Smooth muscle cell (in vitro differentiated cells): ENCODE measurements around the gene RBP5. TPM values are rescaled to one million over a fixed set of nuclear protein-coding genes. Genes with fewer than 3 reads are reported as not detected.

Experiments
- DNase-seq: peaks from one replicate; lab custom pipeline; 2025; ENCODE audit not compliant: unreplicated experiment; lab: John Stamatoyannopoulos, UW
- H2AFZ ChIP-seq: fragments of 200-600 bp; sonication (generic); 2 replicates; pipeline ENCODE4 v1.6.0; 2016; ENCODE audit warnings: antibody characterized with exemption, low read depth, mild to moderate bottlenecking
- H3F3A ChIP-seq: fragments of 200-600 bp; sonication (generic); 2 replicates; pipeline ENCODE4 v1.6.0; 2017; ENCODE audit warnings: antibody characterized with exemption, low read depth
- H3K27ac ChIP-seq: fragments of 200-600 bp; sonication (generic); 2 replicates; pipeline ENCODE4 v1.5.1; 2016; ENCODE audit warnings: low read depth, mild to moderate bottlenecking
- H3K27me3 ChIP-seq: fragments of 200-600 bp; sonication (generic); 2 replicates; pipeline ENCODE4 v1.6.1; 2016; ENCODE audit warnings: low read depth, mild to moderate bottlenecking
- H3K36me3 ChIP-seq: fragments of 200-600 bp; sonication (generic); 2 replicates; pipeline ENCODE4 v1.5.1; 2016; ENCODE audit warnings: low read depth
- H3K4me1 ChIP-seq: fragments of 200-600 bp; sonication (generic); 2 replicates; pipeline ENCODE4 v1.5.1; 2016; ENCODE audit warnings: low read depth
- H3K4me2 ChIP-seq: fragments of 200-600 bp; sonication (generic); 2 replicates; pipeline ENCODE4 v1.6.0; 2016; ENCODE audit warnings: mild to moderate bottlenecking
- H3K4me3 ChIP-seq: fragments of 200-600 bp; sonication (generic); 2 replicates; pipeline ENCODE4 v1.5.1; 2016; ENCODE audit warnings: mild to moderate bottlenecking
- H3K79me2 ChIP-seq: fragments of 200-600 bp; sonication (generic); 2 replicates; pipeline ENCODE4 v1.6.0; 2016; ENCODE audit warnings: low read depth, mild to moderate bottlenecking
- H3K9ac ChIP-seq: fragments of 200-600 bp; sonication (generic); 2 replicates; pipeline ENCODE4 v1.6.0; 2016; ENCODE audit warnings: low read depth
- H3K9me3 ChIP-seq: fragments of 200-600 bp; sonication (generic); replicated peaks from 2 replicates; pipeline ENCODE4 v1.5.1; 2016; ENCODE audit warnings: low read depth
- H4K20me1 ChIP-seq: fragments of 200-600 bp; sonication (generic); 2 replicates; pipeline ENCODE4 v1.6.0; 2016; ENCODE audit warnings: low read depth
- WGBS: methylation state at CpG from one replicate; pipeline ENCODE4 v1.1.7; 2016; ENCODE audit warnings: low lambda C conversion rate; 5-methylcytosine and 5-hydroxymethylcytosine counted together
- polyA plus RNA-seq: library from polyadenylated mRNA; unstranded; fragments of >200 nt; fragmentation: Nextera tagmentation; extraction: Ambion mirVana; gene quantifications from 2 replicates; pipeline ENCODE4 v1.2.1, GENCODE V29; 2016
- total RNA-seq: library from RNA; depleted of rRNA; stranded (reverse); fragments of >200 nt; gene quantifications from 2 replicates; pipeline ENCODE4 v1.2.3, GENCODE V29; 2014
- TF ChIP-seq, protein P1 (sequence below): fragments of 200-600 bp; sonication (generic); IDR thresholded peaks from 2 replicates; pipeline ENCODE4 v1.5.1; 2017; ENCODE audit warnings: borderline replicate concordance, mild to moderate bottlenecking, antibody characterized with exemption; ENCODE audit not compliant: insufficient read depth, poor library complexity, severe bottlenecking

RBP5 gene
- total and polyA plus RNA-seq, 2 experiments from 2014 or later: 0.21 TPM; not detected in 1

DNA sequence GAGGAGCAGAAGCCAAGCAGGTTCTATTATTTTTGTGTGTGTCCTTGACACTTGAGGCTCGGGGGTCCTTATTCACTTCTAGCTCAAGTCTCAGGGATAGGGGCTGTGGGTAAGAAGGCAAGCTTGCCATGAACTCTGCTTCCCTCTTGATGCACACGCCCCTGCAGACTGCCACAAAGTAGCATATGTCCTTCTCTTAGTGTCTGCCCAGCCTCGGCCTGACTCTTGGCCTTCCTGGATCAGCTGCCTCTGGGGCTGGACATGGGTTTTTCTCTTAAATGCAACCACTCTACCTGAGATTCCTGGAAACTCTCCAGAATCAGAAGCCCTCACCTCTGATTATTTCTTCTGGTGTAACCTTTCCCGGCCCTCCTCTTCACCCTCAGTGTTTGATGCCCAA lies 32.6 kb upstream of the RBP5 start:
- H3F3A ChIP-seq: no peaks in the 10 kb centered on the region
- H3K27me3 ChIP-seq: peaks cover 10% of the 10 kb centered on the region
- H3K4me1 ChIP-seq: no peaks in the 10 kb centered on the region
- H3K79me2 ChIP-seq: no peaks in the 10 kb centered on the region
- H4K20me1 ChIP-seq: no peaks in the 10 kb centered on the region
- no peak overlapping the region for H3K9ac ChIP-seq
- H3K36me3 ChIP-seq: no peaks in the 10 kb centered on the region
- no peak overlapping the region for H2AFZ ChIP-seq
- H3K4me3 ChIP-seq: no peak overlapping the region
- no peak overlapping the region for H3K27ac ChIP-seq
- 91% methylated on average over 4 of the region's 4 CpGs for WGBS
- TF ChIP-seq, protein P1, sequence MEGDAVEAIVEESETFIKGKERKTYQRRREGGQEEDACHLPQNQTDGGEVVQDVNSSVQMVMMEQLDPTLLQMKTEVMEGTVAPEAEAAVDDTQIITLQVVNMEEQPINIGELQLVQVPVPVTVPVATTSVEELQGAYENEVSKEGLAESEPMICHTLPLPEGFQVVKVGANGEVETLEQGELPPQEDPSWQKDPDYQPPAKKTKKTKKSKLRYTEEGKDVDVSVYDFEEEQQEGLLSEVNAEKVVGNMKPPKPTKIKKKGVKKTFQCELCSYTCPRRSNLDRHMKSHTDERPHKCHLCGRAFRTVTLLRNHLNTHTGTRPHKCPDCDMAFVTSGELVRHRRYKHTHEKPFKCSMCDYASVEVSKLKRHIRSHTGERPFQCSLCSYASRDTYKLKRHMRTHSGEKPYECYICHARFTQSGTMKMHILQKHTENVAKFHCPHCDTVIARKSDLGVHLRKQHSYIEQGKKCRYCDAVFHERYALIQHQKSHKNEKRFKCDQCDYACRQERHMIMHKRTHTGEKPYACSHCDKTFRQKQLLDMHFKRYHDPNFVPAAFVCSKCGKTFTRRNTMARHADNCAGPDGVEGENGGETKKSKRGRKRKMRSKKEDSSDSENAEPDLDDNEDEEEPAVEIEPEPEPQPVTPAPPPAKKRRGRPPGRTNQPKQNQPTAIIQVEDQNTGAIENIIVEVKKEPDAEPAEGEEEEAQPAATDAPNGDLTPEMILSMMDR: no peak
- no peak for DNase-seq
- no peak overlapping the region for H3K4me2 ChIP-seq
- peaks cover 5% of the 10 kb centered on the region for H3K9me3 ChIP-seq

DNA sequence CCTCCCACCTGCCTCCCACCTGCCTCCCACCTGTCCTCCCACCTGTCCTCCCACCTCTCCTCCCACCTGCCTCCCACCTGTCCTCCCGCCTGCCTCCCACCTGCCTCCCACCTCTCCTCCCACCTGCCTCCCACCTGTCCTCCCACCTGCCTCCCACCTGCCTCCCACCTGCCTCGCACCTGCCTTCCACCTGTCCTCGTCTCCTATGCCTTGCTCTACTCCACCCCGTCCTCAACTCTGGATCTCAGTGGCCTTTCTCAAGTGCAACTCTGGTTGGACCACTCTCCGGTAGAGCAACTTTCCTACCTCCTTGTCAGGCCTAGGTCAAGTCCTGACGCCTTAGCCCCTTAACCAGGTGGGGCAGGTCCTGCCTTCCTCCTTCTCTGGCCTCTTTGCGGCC lies 31.5 kb upstream of the RBP5 start:
- H3K9me3 ChIP-seq: no peaks in the 10 kb centered on the region
- no peak overlapping the region for H3K27ac ChIP-seq
- H3K4me2 ChIP-seq: no peak overlapping the region
- H2AFZ ChIP-seq: no peak overlapping the region
- DNase-seq: no peak
- H4K20me1 ChIP-seq: no peaks in the 10 kb centered on the region
- peaks cover 10% of the 10 kb centered on the region for H3K27me3 ChIP-seq
- H3K9ac ChIP-seq: no peak overlapping the region
- 91% methylated on average over 4 of the region's 7 CpGs for WGBS
- H3F3A ChIP-seq: no peaks in the 10 kb centered on the region
- TF ChIP-seq, protein P1: no peak
- no peak overlapping the region for H3K4me3 ChIP-seq
- no peaks in the 10 kb centered on the region for H3K4me1 ChIP-seq
- H3K36me3 ChIP-seq: no peaks in the 10 kb centered on the region
- H3K79me2 ChIP-seq: no peaks in the 10 kb centered on the region

DNA sequence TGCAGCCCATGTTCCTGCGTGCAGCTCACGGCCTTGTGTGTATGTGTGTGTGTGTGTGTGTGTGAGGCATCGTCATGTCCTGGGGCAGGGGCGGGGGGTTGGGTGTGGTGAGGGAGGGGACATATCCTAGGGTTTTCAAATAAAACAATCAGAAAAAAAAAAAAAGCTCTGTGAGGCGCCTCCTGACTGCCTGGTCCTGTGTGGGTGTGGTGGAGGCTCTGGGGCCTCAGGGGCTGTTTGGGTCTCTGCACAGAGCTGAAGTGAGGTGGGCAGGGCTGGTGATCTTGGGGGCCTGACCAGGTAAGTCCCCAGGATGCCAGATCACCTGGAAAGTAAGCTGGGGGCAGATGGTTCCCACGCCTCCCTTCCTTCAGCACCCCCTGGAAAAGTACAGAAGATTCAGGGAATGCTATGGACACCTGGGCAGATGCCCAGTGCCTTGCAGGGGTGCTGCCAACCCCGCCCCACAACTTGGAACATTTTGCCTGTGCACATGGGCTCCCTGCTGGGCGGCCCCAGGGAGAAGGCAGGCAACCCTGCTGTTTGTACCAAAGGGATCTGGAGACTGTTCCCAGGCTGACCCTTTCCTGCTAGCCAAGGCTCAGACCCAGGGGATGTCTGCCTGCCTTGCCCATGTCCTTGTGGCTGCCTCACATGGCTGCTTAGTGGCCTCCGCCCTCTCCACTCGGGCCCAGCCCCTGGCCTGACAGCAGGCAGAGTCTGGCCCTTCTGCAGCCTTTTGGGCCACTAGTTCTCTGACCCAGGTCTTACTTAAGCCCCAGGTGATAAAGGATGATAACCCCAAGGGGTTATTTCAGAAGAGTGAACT lies 30.3 kb upstream of the RBP5 start:
- Histone ChIP-seq H3K27ac (no peak overlapping the region), H3K9ac (no peak overlapping the region), H3K4me3 (no peak overlapping the region), H3K9me3 (no peaks in the 10 kb centered on the region), H3K4me1 (no peaks in the 10 kb centered on the region), H3K36me3 (no peaks in the 10 kb centered on the region), H3K4me2 (no peak overlapping the region), H3K27me3 (peaks cover 10% of the 10 kb centered on the region), H2AFZ (no peak overlapping the region), H4K20me1 (no peaks in the 10 kb centered on the region), H3K79me2 (no peaks in the 10 kb centered on the region), H3F3A (no peaks in the 10 kb centered on the region)
- TF ChIP-seq, protein P1: no peak
- 99% methylated on average over 8 of the region's 10 CpGs for WGBS
- DNase-seq: no peak

DNA sequence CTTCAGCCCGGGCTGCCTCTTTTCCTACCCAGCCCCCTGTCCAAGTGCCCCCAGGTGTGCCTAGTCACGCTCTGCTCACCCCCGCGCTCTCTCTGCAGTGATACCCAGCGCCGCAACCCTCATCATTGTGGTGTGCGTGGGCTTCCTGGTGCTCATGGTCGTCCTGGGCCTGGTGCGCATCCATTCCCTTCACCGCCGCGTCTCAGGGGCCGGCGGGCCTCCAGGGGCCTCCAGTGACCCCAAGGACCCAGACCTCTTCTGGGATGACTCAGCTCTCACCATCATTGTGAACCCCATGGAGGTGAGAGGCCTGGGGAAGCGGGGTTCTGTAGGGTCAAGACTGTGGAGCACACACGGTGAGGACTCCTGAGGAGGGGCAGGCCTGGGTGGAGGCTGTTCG lies 28.7 kb upstream of the RBP5 start:
- Histone ChIP-seq H3K4me3 (no peak overlapping the region), H2AFZ (no peak overlapping the region), H3F3A (no peaks in the 10 kb centered on the region), H3K79me2 (no peaks in the 10 kb centered on the region), H3K9me3 (no peaks in the 10 kb centered on the region), H3K9ac (no peak overlapping the region), H3K36me3 (no peaks in the 10 kb centered on the region), H3K27ac (no peak overlapping the region), H4K20me1 (no peaks in the 10 kb centered on the region), H3K4me1 (no peaks in the 10 kb centered on the region), H3K27me3 (no peaks in the 10 kb centered on the region), H3K4me2 (no peak overlapping the region)
- 95% methylated on average over 17 of the region's 17 CpGs for WGBS
- DNase-seq: no peak
- TF ChIP-seq, protein P1: no peak
